AG10803 (cell line): ENCODE results near the gene SLC13A3.

Experiments
- DNase-seq: peaks from one replicate; pipeline ENCODE4 v3.0.0; 2010; ENCODE audit warnings: low read depth
- H3K4me3 ChIP-seq: 2 replicates; pipeline ENCODE4 v1.5.1; 2011; ENCODE audit warnings: mild to moderate bottlenecking, low read length, control low read depth
- CTCF ChIP-seq: conservative IDR thresholded peaks from 2 replicates; pipeline ENCODE4 v1.5.1; 2011; ENCODE audit warnings: mild to moderate bottlenecking, low read length, control low read depth, inconsistent platforms

SLC13A3 gene

DNA sequence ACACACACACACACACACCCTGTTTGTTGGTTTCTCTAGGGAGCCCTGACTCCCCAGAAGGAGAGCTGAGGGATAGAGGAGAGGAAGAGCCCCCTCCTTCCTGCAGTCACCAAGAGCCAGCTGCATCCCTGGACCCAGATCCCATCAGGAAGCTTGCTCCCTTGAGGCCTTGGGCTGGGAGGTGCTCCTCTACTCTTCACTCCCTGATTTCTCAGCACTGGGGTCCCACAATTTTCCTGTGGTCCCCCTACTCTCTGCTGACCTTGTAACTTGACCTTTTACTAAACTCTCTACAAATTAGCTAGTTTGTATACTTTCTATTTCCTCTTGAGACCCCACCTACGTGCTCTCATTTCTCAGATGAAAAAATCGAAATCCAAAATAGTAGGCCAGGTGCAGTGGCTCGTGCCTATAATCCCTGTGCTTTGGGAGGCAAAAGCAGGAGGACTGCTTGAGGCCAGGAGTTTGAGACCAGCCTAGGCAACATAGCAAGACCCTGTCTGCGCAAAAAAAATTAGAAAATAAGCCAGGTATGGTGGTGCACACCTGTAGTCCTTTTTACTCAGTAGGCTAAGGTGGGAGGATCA is 95.8 kb downstream of the SLC13A3 start:
- TF ChIP-seq CTCF = no peak
- no peak for DNase-seq
- H3K4me3 ChIP-seq = no peak overlapping the region

- no peak overlapping the region for H3K4me3 ChIP-seq
- no peak for DNase-seq
- TF ChIP-seq CTCF = no peak
Measured at GRCh38 chr20:46554828-46555227, 96.4 kb downstream of the SLC13A3 start.

DNA sequence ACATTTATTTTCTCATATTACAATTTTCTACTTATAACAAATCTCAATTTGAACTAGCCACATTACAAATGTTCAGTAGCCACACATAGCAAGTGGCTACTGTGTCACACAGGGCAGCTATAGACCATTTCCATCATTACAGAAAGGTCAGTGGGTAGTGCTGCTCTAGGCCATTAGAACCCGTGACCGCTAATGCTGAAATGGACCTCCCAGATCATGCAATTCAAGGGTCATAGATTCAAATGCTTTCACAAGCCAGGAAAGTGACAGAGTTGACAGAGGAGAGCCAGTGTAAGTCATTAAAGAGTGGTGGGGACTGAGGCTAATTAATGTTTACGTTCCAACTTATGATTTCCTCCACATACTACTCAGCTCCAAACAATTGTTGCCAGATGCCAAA is 97.3 kb downstream of the SLC13A3 start:
- H3K4me3 ChIP-seq = no peak overlapping the region
- TF ChIP-seq CTCF = no peak
- DNase-seq = no peak

- no peak for TF ChIP-seq CTCF
- H3K4me3 ChIP-seq = no peak overlapping the region
- DNase-seq = no peak
Measured at GRCh38 chr20:46552460-46553420, 98.5 kb downstream of the SLC13A3 start.

DNA sequence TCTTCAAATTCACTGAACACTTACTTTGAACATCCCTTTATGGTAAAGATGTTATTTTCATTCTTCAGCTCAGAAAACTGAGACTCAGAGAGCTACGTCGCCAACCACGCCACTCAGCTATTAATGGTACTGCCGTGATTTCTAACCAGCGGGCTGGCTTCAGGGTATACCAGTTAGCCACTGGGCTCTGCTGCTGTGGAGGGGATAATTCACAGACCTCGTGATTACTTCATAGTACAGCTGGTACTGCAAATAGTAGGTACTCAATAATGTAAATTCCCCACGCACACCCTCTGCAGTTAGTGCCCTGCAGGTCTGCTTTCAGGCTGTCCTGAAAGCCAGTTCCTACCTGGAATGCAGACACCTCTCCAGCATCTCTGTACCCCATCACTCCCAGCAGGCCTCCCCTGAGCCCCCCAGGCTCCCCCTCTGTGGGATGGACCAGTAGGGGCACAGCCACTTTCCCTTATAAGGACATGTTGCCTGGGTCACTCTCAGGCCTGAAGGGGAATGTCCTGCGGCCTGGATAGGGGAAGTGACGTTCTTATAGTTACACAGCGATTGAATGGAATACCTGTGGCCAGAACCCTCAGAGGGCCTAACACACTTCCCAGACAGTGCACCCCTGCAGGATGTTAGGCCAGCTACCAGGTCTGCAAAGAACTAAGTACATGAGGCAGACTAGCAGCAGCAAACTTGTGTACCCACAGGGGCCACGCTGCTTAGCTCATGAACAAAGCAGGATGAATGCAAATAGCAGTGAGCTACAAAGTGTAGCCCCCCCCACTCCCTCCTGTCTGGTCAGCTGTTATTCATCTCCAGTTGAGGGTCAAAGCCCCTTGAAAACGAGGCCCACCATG is 99.5 kb downstream of the SLC13A3 start:
- no peak overlapping the region for H3K4me3 ChIP-seq
- DNase-seq = no peak
- no peak for TF ChIP-seq CTCF

DNA sequence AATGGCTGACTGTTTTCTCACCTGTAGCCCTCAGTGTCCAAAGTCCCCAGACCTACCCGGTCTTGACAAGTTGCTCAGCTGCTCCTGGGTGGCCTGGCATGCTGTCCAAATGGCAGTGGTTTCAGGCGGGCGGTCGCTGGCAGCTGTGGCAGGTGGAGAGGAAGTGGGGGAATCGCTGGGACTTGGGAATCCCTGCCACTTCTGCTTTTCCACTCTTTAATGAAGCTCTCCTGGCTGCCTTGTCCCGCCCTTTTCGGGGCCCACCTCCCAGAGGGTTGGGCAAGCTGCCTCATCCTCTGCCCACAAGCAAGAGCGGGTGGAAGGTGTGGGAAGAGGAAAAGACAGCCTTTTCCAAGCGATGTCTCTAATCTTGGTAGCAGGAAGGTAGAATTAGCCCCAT is 100.8 kb downstream of the SLC13A3 start, which contains the start of gene OCSTAMP:
Gene OCSTAMP (minus strand): TSS at position 194 of the 400 bp plus-strand sequence. CDS start 94 bp downstream, at position 100.
- H3K4me3 ChIP-seq = no peak within 1 kb of the TSS
- DNase-seq = no peak
- no peak for TF ChIP-seq CTCF
